ENCODE measurements around the gene CCDC146.

CCDC146 gene

DNA sequence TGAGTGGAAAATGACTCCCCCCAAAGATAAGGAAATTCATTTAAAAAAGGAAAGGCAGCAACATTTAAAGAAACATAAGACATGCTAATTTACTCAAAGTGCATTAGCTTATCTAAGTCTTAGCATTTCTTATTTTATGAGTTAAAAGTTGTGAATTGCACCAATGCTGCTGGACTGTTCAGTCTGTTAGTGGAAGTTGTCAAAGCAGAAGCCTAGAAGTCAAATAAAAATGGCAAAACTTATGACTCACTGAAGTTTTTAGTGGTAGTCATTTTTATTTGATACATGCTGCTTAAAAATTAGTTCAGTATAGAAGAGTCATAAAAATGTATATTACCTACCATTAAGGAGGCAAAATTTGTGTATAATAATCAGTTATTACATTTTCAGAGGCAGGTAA is 168.0 kb downstream of the CCDC146 start:
- no peak for DNase-seq (ENCODE audit: low read depth)

DNA sequence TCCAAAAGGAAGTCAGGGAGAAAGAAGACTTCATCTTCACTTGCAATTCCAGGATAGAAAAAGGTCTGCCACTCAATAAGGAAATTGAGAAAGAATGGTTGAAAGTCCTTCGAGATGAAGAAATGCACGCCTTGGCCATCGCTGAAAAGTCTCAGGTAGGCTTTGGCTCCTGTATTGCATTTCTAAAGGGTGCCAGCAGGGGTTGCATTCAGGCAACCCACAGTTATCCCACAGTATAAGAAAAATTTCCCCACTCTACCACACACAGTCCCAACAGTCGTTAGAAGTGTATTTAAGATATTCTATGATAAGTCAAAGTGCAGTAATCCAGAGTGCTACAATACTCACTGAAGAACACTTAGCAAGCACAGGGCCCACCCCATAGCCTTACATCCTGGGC is 170.6 kb downstream of the CCDC146 start:
- no peak for DNase-seq (ENCODE audit: low read depth)

DNA sequence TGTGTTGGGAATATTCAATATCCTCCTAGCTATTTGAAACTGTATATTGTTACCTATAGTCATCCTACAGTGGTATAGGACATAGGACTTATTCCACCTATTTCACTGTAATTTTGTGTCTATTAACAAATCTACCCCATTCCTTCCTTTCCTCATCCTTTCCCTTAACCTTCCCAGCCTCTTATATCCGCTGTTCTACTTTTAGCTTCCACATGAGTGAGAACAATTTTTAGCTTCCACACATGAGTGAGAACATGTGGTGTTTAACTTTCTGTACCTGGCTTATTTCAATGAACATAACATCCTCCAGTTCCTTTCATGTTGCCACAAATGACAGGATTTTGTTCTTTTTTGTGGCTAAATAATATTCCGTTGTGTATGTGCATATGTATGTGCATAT is 173.1 kb downstream of the CCDC146 start:
- no peak for DNase-seq (ENCODE audit: low read depth)

DNA sequence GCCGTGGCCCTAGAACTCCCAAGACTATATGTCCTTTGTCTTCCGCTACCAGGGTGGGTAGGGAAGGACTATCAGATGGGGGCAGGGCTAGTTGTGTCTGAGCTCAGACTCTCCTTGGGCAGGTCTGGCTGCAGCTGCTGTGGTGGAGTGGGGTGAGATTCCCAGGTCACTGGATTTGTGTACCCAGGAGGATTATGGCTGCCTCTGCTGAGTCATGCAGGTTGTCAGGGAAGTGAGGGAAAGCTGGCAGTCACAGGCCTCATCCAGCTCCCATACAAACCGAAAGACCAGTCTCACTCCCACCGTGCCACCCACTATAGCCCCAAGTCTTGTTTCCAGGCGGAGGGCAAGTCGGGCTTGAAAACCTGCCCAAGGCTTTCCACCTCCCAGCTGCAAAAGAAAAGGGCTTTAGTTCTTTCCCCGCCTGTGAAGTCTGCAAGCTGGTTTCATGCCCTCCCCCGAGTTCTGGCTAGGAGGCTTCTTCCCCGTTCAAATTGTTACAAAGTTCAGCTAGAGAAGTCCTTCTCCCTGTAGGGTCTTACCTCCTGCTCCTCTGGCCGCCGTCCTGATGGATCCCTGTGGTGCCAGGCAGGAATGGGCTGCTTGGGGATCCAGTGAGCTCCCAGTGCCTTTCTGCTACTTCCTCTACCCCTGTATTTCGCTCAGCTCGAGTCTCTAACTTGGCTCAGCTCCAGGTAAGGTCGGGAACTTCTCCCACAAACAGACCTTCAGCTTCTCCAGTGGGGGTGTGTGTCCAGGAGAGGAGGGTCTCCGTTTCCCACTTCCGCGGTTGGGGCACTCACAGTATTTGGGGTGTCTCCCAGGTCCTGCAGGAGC is 184.0 kb downstream of the CCDC146 start:
- DNase-seq (ENCODE audit: low read depth) = no peak

DNA sequence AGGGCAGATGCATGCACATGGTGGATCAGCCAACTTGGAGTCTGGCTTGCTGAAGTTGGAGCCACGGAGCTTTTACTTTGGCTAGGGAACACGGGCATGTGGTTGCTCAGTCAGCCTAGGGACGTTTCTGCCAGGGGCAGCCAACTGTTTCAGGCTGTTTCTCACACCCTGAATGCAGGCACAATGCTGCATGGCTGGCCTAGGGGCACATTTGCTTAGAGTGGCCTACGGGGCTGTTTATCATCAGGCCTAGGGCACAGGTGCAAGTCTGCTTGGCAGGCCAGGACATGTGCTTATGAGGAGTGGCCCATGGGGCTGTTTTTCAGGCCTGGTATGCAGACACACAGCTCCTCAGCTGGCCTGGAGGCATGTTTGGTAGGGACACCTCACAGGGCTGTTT is 186.4 kb downstream of the CCDC146 start:
- no peak for DNase-seq (ENCODE audit: low read depth)

DNA sequence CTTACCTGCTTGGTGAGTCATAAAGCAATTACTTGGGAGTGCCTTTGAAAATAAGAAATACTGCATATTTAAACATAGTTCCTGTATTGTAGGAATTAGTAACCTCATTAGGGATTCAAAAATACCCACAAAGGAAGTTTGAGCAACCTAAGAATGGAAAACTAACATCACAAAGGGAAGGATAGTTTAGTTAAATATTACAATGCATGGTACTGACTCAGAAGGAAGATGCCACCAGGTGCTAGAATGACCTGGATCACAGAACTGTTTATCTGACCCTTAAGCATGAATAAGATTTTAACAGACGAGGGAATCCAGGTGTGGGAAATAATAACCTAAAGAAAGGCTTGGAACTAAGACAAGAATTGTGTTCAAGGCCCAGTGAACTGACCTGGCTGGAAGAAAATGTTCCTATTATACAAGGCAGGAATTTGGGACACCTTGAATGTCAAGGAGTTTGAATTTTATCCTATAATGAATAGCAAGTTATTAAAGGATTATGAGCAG is 187.4 kb downstream of the CCDC146 start:
- DNase-seq (ENCODE audit: low read depth) = no peak

DNA sequence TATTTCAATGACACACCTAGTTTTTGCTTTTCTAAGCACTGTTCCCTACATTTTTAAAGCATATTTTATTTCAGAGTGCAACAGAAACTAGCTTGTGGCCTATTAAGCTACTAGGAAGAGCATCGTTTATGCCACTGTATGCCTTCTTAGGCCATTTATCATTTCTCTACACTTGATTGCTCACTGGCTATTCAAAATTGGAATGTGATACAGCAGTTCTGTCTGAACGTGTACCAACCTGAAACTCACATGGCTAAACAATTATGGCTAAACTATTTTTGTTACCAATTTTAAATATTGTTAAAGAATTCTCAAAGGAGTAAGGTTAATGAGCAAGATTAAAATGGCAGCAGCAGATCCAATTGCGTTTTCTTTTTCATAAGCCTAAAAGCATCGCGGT is 188.6 kb downstream of the CCDC146 start:
- DNase-seq (ENCODE audit: low read depth) = no peak

DNA sequence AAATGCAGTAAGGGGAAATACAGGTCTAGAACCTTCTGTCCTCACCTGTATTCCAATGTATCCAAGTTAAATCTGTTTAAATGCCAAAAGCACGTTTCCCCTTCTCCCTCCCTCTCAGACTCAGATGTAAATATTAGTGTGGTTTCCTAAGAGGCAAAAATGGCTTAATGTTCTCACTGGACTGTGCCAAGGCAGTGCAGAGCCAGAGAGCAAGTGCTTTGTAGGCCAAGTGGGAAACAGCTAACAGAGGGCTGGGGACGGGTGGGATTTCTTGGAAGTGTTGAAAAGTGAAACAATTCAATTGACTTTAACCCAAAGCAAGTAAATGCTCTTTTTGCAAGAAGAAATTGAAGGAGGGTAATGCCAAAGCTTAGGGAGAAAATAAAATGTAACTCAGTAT is 190.7 kb downstream of the CCDC146 start:
- no peak for DNase-seq (ENCODE audit: low read depth)

DNA sequence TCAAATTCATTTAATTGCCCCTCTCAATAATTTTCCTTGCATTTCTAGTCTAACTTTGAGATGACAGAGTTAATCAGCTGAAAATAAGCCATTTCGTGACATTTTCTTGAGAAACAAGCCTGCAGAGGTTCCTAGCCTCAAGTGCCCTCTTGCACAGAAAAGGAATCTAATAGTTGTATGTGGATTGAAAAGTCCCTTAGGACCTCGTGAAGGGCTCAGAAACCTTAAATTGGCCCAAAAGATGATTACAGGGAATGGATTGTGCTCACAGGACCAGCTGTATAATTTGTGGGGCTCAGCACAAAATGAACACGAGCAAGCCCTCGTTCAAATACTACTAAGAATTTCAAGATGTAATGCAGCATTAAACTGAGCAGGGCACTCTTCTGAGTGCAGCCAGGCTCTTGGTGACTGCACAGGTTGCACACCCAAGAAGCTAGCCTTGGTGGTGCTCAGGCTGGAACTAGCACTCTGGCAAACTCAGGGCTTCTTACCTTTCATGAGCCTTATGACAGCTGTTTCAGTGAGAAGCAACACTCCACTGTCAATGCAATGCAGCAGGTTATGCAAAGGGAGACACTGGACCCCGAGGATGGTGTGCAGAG is 191.6 kb downstream of the CCDC146 start:
- DNase-seq (ENCODE audit: low read depth) = no peak

DNA sequence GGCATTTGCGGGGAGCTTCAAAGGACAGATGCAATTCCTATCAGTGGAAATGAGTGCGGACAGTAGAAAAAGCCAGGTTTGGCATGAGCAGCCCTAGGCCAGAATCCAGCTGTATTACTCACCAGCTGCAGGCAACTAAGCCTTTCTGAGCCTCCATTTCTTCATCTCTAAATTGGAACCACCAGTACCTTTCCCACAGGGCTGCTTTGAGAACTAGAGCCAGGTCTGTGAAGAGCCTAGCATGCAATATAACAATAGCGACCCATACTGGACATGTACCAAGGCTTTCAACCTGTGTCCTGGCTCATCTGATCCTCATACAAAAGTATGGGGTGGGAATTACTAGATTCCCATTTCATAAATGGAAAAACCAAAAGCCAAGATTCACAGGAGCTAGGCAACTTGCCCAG is 192.8 kb downstream of the CCDC146 start:
- peak; percentile 52 for DNase-seq (ENCODE audit: low read depth)

DNA sequence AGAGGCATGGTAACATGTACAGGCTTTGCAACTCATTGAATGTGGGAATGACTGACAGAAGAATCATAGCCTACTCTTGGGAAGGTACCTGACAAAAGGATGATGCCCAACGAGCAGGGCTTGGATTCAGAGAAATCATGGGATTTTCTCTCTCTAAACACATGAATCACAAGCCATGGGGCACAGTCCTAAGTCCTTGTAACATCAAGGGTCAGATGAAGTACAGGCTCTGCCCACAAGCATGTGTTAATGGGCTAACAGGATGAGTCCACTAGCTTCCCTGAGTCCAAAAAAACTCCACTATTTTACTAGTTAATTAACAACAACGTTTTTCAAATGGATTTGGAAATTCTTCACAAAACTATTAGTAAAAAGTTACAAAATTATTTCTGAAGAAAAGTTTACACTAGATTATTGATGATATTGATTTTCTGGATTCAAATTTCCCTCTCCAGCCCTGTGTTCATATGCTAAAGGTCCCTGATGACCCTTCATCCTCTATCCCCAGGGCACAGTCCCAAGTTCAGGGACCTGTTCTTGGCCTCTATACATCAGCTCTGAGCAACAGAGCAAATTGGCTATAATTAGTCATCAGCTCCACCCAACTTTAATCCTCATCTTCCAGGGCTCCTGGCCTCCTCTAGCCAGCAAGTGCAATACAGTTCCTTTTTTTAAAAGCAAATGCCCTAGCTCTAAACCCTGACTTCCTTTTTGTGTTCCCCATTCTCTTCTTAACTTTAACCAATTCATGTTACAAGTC is 194.0 kb downstream of the CCDC146 start:
- DNase-seq (ENCODE audit: low read depth) = no peak

DNA sequence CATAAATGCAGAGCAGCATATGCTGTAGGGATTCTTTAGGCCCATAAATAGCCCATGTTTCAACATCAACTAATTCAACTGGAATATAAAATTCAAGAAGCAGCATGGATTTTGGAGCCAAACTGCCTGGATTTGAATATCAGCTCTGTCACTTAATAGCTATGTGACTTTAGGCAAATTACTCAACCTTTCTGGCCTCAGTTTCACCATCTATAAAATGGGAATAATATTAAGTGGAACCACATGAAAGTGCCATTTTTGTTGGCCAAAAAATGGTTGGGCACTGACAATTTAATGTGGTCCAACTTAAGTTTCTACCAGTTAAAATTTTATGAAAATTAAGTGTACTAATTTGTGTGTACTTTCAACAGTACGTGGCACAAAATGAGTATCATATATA is 195.6 kb downstream of the CCDC146 start:
- DNase-seq (ENCODE audit: low read depth) = no peak

DNA sequence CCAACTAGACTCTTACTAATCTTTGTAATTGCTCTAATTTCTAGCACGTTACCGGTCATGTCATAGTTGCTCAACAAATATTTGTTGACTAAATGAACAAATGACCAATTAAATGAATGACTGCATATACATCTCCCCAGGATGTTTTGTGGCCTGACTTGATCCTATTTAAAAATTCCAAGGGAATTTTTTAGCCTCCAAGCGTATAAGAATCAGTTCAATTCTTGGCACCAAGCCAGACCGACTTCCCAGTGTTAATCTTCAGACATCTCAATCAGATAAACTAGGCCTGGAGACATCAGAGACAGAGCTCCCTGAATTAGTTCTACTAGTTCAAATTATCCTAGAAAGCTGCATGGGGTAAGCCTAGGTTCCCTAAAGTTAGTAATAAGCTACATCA is 197.7 kb downstream of the CCDC146 start:
- DNase-seq (ENCODE audit: low read depth) = no peak

DNA sequence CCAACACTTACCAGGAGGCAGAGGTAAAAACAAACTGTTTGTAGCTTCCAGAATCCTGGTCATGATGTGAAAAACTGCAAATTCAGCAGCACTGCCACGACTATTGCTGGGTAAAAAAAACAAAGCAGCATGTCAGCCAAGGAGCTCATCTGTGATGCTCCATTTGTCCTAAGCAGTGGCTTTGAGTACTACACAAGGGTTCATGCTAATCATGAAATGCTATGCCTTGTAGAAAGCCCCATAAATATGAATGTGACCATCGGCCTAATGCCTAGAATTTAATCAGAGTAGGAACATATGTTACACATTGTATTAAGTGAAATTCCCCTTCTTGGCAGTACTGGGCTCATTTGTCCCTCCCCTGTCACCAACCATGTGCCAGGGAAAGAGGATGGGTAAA is 198.3 kb downstream of the CCDC146 start:
- DNase-seq (ENCODE audit: low read depth) = no peak

DNA sequence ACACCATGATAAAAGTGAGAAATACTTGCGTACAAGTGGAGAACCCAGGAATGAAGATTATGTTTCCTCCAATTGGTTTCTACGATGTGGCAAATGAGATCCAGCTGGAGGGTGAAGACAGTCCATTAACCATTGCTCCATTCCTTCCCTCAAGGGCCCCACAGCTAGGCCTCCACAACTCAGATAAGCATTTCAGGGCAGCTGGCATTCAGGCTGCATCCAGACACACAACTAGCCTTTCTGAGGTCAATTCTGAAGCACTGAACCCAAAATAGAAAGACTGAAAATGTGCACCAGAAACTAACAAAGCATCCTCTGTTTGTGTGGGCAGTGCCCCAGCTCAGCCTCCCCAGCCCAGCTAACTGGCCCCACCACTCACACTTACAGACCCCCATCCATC is 198.9 kb downstream of the CCDC146 start:
- no peak for DNase-seq (ENCODE audit: low read depth)

DNA sequence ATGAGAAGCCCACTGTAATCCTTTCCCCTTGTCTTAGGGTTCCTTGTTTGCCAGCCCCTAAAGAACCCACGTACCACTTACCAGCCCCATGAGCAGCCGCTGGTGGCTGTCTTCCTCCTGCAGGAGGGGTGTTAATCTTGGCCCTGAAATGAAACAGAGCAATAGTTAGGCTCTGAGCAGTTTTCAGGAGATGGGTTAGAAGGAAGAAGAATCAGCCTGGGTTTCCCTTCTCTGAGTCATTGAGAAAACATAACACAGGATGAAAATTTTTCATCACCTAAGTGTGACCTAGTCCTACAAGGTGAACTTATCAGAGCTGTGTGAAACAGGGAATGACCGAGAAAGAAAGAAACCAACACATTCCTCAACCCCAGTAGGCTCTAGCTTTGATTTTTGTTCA is 203.7 kb downstream of the CCDC146 start:
- no peak for DNase-seq (ENCODE audit: low read depth)

DNA sequence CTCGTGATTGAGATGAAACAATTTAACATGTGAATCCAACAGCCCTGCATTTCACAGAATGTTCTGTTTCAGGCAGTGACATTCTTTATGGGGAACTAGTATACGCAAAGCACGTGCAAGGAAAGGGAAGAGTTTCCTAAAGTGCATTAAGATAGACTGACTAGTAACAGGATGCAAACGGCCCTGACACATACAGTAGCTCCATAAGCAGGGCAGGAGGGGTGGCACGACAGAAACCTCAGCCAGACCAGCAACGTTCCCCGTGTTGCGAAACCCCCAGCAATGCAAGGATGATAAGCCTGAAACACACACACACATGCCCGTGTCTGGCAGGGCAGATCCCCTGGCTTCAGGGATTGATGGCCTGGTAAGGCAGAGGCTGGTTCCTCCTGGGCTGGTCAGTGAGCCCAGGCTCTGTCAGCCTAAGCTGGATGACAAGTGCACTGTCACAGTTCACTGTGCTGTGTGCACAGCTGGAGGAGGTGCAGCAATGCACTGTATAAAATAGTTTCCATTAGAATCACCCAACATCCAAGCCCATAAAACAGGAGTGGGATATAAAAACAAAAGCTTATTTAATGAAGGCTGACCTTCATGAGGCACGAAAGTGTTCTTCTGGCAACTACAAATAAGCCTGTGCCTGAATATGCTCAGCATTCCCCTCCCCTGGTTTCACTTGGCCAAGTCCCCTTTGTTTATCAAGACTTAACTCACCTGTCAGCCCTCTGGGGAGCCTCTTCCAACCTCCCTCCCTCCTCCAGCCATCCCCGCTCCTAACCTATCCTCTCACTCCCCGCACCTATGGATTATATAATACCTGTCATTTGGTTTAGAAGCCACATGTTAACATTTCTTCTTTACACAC is 204.9 kb downstream of the CCDC146 start:
- no peak for DNase-seq (ENCODE audit: low read depth)

DNA sequence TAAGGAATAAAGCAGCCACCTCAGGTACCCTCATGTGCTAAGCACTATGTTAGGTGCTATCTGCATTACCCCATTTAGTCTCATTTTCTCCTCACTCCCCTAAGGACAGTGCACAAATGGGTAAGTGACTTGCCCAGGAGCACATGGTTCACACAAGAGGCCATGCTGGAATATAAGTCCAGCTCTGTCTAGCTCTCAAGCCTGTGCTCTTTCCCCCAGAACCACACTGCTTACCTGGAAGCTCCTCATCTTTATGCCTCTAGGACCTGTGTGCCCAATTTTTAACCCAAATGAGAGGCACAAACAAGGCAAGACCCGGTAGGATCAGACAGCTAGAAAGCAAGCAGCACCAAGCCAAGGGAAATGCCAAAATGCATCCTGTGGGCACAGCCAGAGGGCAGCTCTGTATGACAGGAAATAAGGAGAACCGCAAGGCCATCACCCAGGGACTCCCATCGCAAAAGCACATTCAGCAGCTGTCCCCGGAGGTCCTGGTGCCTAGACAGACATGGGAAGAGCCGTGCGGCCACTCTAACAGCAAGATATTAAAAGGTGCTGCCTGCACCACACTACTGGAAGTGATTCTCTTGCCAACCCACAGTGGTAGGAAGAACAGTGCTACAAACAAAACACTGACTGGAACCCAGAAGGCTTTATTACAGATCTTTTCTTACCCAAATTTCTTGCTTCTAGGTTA is 205.7 kb downstream of the CCDC146 start:
- no peak for DNase-seq (ENCODE audit: low read depth)

DNA sequence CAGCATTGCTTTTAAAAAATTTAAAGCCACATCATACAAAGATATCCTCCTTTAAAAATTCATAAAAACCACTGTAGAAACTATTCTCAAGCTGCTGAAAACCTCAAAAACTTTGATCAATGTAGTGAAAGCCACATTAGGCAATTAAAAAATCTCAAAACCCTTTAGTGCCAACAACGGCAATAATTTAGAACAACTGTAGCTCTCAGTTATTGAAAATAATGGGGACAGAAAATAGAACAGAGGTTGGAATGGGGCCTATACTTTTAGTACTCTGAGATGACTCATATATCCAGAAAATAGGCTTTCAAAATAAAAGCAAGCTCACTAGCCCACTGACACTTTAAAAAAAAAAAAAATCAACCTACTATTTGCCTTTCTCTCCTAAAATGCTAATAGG is 206.3 kb downstream of the CCDC146 start:
- no peak for DNase-seq (ENCODE audit: low read depth)

DNA sequence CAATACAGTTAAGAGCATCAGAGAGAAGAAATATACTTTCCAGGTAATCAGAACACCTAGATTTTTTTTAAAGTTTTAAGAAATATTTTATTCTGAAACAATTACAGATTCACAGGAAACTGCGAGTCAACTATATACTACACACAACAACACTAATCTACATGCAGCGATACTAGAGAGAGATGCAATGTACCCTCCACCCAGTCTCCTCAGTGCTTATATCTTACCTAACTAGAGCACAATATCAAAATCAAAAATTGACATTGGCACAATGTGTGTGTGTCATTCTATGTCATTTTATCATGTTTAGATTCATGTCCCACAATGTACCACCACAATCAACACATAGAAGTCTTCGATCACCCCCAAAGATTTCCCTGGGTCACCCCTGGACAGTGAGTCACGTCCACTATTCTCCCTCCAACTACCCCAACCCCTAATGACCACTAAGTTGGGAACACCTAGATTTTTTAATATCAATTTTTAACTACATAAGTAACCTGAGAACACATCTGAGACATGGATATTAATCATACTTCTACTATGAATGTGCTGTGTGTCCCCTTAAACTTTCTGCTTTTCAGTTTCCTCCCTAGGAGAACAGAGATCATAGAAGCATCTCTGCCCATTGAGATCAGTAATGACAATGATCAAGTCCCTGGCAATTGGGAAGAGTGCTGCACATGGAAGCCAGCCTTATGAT is 207.2 kb downstream of the CCDC146 start:
- DNase-seq (ENCODE audit: low read depth) = no peak

All from fibroblast of the conjunctiva (primary cell).